ENCODE measurements around the gene IGSF9.

The IGSF9 gene

GRCh38 chr1:159944623-159945455, 574 bp downstream of the IGSF9 start:
- DNase-seq (ENCODE audit: low read depth): no peak

- DNase-seq (ENCODE audit: low read depth): no peak
Observed at GRCh38 chr1:159943908-159944622, 1.3 kb downstream of the IGSF9 start.

GRCh38 chr1:159943278-159943640, 2.2 kb downstream of the IGSF9 start:
- DNase-seq (ENCODE audit: low read depth): no peak

DNA sequence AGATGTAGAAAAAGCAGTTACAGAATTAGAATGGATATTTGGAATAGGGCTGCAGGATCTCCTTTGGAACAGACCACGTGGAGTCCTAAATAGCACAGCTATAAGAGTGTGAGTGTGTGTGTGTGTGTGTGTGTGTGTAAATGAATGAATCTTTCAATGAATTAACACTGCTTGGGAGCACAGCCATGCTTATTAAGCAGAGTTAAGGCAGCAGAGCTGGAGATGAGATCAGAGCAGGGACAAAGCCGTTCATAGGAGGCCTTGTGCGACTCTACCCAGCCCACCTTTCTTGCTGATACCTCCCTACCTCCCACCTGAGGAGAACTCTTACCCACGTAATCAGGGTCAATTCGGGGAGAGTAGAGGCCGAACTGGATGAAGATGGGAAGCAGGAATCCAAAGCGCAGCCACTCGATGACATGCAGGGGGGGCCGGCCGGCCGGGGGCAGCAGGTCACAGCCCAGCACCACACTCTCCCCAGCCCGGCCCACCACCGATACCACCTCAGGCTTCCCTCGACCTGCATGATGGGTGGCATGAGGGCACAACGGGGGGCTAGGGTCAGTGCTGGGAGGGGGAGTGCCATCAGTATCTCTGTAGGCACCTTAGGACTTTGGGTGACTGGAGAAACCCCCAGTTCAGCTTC, 2.7 kb downstream of the IGSF9 start:
- no peak for DNase-seq (ENCODE audit: low read depth)

DNA sequence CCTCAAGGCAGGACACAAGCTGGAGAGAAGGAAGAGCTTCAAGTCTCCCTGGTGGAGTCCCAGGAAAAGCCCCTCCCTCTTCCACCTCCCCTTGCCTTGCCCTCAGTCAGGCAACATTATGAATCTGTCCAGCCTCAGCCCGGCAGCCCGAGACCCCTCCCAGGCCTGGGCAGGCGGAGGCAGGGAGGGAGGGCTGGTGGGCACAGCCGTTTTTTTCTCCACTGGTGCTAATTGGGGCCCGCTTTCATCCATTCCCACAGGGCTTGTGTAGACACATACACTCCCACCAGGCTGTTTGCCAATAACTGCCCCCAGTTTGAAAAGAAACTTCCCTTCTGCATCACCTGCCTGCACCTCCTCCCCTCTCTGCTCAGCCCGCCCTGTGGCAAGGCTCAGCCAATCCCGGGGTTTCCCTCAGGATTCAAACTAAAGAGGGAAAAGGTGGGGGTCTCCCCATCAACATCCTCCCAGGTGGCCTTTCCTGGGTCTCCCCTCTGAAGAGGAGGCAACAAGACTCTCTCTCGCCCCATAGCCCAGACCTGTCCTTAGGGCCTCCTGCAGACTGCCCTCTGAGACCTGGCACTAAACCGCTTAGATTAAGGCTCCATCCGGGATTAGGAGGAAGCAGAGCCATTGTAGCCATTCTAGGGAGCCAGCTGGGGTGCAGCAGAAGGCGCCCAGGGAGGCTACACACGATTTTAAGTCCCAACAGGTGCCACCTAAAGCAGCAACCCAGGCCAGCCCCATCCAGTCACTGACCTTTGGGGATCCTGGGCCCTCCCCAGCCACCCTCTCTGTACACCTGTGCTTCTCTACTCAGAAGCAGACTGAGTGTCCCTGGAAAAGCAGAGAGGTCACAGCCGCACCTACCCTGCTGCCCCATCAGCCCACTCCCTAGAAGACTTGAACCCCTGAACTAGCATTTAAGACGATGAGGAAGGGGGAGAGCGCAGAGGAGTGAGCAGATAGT, 3.5 kb downstream of the IGSF9 start:
- DNase-seq (ENCODE audit: low read depth): no peak

DNA sequence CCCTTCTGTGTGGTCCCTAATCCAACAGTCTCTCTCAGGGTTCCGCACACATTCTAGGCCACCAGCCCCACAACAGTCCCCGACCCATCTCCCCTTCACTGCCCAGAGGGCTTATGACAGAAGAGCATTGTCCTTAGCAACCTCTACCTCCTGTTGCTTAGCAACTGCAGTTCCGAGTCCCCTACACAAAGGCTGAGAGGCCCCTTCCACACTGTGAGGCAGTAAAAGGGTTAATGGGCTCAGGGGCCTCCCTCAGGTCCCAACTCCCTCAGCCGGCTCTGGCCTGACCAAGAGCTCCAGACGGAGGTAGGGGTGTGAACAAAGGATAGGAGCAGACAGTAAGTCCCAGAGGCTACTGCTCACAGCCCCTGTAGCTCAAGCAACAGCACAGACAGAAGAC, 4.3 kb downstream of the IGSF9 start:
- no peak for DNase-seq (ENCODE audit: low read depth)

DNA sequence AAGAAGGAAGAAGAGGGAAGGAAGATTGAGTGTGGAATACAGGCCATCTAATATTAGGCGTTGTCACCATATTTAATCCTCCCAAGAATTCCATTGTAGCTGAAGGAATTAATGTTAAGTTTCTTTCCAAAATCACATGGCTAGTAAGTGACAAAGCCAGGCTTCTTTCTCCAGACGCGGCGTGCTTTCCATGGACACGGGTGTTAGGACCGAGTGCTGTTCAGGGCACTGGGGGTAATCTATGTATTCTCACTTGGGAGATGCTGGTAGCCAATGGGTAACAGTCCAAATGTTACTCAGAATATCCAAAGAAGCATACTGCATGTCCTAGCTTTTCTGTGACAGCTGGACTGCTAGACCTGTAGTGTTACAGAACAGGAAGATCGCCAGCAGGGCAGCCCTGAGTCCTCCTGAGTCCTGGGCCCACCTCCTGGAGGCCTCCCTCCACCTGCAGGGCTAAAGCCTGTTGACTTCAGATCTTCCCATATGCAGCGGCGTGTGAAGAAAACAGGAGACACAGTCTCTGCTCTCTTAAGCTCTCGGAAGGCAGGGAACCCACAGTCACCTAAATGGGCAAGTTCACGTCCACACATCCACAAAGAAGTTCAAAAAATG, 5.3 kb downstream of the IGSF9 start:
- DNase-seq (ENCODE audit: low read depth): no peak

DNA sequence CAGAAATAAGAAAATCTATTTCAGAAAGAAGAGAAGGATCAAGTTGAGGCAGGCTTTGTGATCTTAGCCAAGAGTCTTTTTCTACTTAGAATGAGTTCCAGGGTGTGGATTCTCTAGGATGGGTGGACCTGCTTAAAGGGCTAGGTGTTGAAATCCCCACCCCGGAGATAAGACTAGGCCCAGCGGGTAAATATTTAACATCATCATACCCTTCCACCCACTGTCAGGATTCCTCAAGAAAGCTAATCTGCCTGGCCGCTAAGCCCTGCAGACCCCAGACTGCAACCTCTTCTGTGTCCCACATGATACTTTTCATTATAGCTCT, 5.8 kb downstream of the IGSF9 start:
- DNase-seq (ENCODE audit: low read depth): no peak

GRCh38 chr1:159938905-159939677, 6.3 kb downstream of the IGSF9 start:
- DNase-seq (ENCODE audit: low read depth): no peak

DNA sequence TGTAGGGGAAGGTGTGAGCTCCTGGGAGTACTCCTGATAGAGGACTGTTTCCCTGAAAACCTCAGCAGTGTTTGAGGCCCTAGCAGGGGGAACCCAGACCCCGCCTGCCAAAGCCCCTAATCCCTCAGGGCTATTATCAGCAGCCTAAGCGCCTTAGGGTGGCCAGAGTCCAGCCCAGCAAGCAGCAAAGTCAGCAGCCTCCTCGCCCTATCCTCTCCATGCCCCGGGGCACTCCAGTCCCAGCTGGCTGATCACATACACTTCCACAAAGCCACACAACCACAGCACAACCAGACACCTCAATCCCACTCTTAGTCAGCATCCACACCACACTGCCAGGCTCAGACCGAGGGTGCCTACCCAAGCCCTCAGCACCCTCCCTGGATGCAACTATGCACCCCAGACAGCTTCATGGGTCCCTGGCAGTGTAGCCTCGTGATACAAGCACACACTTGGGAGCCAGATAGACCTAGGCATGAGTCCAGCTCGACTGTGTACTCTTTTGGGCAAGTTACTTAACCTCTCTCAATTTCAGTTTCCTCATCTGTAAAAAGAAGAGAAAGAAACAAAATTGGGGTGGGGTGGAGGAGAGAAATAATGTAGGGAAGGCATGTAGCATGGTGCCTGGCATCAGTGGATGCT, 7.1 kb downstream of the IGSF9 start:
- DNase-seq (ENCODE audit: low read depth): no peak

DNA sequence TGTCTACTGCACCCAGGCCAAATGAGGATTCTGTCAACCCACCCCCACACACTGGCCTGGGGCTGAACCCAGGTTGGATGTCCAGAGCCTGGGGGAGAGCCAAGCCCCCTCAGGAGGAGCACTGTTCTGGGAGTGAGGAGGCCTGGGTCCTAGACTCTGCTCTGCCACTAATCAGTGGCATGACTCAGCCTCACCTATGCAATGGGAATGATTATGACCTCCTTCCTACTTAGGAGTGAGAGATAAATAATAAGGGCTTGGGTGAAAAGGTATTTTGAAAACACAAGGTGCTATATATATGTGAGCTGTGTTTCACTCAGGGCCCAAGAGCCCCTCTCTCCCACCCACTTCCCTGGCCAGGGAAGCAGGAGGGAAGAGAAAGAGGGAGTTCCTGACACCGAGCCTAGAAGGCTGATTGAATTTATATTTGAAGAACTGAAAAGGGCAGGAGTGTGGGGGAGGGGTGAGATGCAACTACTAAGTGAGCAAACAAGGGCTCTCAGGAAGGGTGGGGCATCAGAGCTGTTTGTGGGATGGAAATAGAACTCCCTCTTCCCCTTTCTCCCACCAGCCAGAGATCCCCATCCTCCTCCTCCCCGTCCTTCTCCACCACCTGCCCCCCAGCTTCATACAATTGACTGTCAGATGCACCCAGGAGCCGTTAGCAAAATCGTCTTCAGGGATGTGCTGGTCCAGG, 8.2 kb downstream of the IGSF9 start:
- DNase-seq (ENCODE audit: low read depth): no peak

GRCh38 chr1:159936273-159936904, 9.0 kb downstream of the IGSF9 start:
- DNase-seq (ENCODE audit: low read depth): peak; percentile 78

- DNase-seq (ENCODE audit: low read depth): no peak
Observed at GRCh38 chr1:159935719-159936272, 9.6 kb downstream of the IGSF9 start.

DNA sequence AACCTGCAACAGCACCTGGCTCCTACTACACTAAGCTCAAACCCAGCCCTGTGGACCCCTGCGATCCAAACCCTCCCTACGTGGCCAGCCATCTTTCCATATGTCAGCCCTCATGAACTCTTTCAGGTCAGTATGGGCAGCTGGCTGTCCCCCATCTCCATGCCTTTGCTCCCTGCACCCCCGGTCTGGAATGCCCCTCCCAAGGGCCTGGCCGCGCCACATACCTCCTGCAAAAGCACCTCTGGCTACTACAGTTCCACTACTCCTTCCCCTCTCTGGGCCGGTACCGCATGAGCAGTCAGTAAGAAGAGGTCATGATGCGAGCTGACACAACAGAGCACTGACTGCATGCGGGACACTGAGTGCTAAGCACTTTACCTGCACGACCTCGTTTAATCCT, 10.1 kb downstream of the IGSF9 start:
- DNase-seq (ENCODE audit: low read depth): no peak

GRCh38 chr1:159934136-159935039, 11.0 kb downstream of the IGSF9 start:
- DNase-seq (ENCODE audit: low read depth): no peak

GRCh38 chr1:159933347-159933746, 12.1 kb downstream of the IGSF9 start:
- no peak for DNase-seq (ENCODE audit: low read depth)
